Liver (tissue), 3 donors: Measurements from ENCODE around the gene GREM2.

Experiments
- CTCF ChIP-seq: fragments of 150-350 bp; IDR thresholded peaks from 2 replicates; pipeline ENCODE4 v1.5.1; 2017; ENCODE audit warnings: improper control_type of control experiment, low read depth, low read length; ENCODE audit not compliant: missing input control
- RAD21 ChIP-seq, 2 donors: IDR thresholded peaks; 2 replicates each; pipeline ENCODE4 v1.6.1; 2016; ENCODE audit warnings: antibody characterized with exemption in 2 of 2, mild to moderate bottlenecking in 2 of 2
- YY1 ChIP-seq: IDR thresholded peaks from 2 replicates; pipeline ENCODE4 v1.6.1; 2016; ENCODE audit warnings: antibody characterized with exemption, mild to moderate bottlenecking
- TF ChIP-seq, protein P1 (sequence below): IDR thresholded peaks from 2 replicates; pipeline ENCODE4 v1.6.1; 2016; ENCODE audit warnings: antibody characterized with exemption, mild to moderate bottlenecking
- TF ChIP-seq, protein P2 (sequence below): IDR thresholded peaks from 2 replicates; pipeline ENCODE4 v1.6.1; 2016; ENCODE audit warnings: antibody characterized with exemption
- donor health status: healthy.
- donor health status: healthy.

DNA sequence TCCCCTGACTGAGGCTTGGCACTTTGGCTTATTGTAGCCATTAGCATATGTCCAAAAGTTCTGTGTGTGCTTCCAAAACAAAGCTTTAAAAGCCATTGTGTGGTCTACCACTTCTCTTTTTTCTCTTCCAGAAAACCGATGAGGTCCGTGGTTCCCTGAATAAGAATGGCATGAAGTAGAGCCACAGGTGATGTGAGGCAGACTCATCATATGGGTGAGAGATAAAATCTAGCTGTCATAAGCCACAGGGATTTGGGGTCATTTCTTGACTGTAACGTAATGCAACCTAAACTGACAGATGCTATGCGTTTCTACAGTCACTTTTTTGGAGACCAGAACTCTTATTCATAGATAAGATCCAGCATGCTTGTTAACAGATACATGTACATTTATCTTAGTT, 7.0 kb upstream of the GREM2 start:
- no peak for TF ChIP-seq CTCF
- no peak for TF ChIP-seq RAD21 (IDR thresholded peaks at IDR 0.05)
- TF ChIP-seq, protein P1, sequence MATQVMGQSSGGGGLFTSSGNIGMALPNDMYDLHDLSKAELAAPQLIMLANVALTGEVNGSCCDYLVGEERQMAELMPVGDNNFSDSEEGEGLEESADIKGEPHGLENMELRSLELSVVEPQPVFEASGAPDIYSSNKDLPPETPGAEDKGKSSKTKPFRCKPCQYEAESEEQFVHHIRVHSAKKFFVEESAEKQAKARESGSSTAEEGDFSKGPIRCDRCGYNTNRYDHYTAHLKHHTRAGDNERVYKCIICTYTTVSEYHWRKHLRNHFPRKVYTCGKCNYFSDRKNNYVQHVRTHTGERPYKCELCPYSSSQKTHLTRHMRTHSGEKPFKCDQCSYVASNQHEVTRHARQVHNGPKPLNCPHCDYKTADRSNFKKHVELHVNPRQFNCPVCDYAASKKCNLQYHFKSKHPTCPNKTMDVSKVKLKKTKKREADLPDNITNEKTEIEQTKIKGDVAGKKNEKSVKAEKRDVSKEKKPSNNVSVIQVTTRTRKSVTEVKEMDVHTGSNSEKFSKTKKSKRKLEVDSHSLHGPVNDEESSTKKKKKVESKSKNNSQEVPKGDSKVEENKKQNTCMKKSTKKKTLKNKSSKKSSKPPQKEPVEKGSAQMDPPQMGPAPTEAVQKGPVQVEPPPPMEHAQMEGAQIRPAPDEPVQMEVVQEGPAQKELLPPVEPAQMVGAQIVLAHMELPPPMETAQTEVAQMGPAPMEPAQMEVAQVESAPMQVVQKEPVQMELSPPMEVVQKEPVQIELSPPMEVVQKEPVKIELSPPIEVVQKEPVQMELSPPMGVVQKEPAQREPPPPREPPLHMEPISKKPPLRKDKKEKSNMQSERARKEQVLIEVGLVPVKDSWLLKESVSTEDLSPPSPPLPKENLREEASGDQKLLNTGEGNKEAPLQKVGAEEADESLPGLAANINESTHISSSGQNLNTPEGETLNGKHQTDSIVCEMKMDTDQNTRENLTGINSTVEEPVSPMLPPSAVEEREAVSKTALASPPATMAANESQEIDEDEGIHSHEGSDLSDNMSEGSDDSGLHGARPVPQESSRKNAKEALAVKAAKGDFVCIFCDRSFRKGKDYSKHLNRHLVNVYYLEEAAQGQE: no peak
- TF ChIP-seq YY1: no peak
- TF ChIP-seq, protein P2, sequence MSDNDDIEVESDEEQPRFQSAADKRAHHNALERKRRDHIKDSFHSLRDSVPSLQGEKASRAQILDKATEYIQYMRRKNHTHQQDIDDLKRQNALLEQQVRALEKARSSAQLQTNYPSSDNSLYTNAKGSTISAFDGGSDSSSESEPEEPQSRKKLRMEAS: no peak
